Stimulated activated CD8-positive, alpha-beta memory T cell treated with anti-CD3 and anti-CD28 coated beads, Interleukin-4, amount 100 ng/mL, for 1 hour (primary cell): ENCODE measurements around the gene VPS51.

Experiments
- DNase-seq, 2 donors: peaks; one replicate each; pipeline ENCODE4 v3.0.0-alpha.2; 2020; ENCODE audit warnings: low read depth in 2 of 2, low spot score in 1 of 2

VPS51 gene

GRCh38 chr11:65095974-65096806, at the start of gene VPS51:
Gene VPS51, plus strand, starts transcription at chr11:65096214. Its CDS starts 37 bp downstream, at chr11:65096251.
- peak; percentile 72 for DNase-seq

- no peak for DNase-seq
These were observed 48.2 kb upstream of the VPS51 start for GRCh38 chr11:65047581-65048422.

- DNase-seq, result no peak
These were observed 44.6 kb upstream of the VPS51 start for GRCh38 chr11:65051398-65051858.

GRCh38 chr11:65053827-65054508, 42.0 kb upstream of the VPS51 start:
- no peak for DNase-seq

GRCh38 chr11:65055538-65055937, 40.5 kb upstream of the VPS51 start:
- no peak for DNase-seq

- no peak for DNase-seq
These were observed 39.0 kb upstream of the VPS51 start for GRCh38 chr11:65056999-65057398.

GRCh38 chr11:65057526-65057925, 38.5 kb upstream of the VPS51 start:
- DNase-seq, result no peak

- DNase-seq, result no peak
These were observed 38.0 kb upstream of the VPS51 start for GRCh38 chr11:65058012-65058411.

- no peak for DNase-seq
These were observed 37.5 kb upstream of the VPS51 start, which contains the start of gene NAALADL1 for GRCh38 chr11:65058419-65059054. Gene NAALADL1, minus strand, starts transcription at chr11:65058553. Its CDS starts 32 bp downstream, at chr11:65058521.

DNA sequence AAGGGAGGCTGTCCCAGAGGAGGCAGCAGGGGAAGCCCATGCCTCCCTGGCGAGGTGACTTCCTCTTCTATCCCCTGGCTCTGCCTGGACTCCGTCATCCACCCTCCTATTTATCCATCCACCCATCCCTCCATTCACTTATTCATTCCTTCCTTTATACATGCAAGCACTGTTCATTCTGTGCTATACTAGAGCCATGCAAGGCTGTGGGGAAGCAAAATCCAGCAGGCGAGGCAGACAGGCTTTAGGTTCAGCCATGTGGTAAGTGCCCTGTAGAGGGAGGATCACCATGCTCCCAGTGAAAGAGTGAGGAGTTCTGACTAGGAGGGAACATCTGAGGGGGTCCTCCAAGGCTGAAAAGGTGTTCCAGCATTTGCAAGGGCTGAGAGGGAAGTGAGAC, 36.5 kb upstream of the VPS51 start:
- no peak for DNase-seq

GRCh38 chr11:65059959-65060824, 35.8 kb upstream of the VPS51 start:
- no peak for DNase-seq

- DNase-seq, result no peak
These were observed 35.1 kb upstream of the VPS51 start for GRCh38 chr11:65060913-65061408.

DNA sequence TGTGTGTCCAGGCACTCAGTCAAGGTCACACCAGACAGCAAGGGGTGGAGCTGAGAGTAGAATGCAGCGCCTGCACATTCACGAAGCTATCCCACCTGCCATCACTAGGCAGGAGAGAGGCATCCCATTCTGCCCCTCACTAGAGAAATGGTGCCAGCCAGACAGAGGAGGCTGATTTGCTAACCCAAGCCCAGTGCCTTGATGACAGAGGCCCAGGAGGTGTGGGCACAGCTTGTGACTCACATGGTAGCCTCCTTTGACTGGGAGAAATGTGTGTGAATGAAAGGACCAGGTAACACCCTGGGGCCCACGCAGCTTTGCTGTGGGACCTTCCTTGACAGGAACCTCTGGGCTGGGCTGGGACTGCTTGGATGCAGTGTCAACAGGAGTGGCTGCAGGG, 32.5 kb upstream of the VPS51 start:
- no peak for DNase-seq

- no peak for DNase-seq
These were observed 31.2 kb upstream of the VPS51 start for GRCh38 chr11:65064847-65065240.

- DNase-seq, result no peak
These were observed 30.2 kb upstream of the VPS51 start for GRCh38 chr11:65065851-65066250.

DNA sequence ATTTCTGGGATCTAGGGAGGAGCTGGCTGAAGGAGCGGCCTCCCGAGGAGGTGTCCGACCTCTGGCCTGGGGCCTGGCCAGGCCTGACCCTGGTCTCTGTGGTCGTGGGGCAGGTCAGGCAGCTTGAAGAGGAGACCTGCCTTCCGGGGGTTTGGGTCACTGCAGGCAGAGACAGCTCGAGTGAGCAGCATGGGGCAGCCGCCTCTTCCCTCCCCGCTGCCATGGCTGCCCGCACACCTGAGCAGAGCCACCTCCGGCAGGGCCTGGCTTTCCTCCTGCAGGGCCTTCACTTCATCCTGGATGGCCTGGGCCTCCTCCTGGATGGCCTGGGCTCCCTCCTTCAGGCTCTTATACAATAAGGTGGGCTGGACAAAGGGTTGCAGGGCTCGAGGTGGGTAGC, 29.7 kb upstream of the VPS51 start:
- no peak for DNase-seq

DNA sequence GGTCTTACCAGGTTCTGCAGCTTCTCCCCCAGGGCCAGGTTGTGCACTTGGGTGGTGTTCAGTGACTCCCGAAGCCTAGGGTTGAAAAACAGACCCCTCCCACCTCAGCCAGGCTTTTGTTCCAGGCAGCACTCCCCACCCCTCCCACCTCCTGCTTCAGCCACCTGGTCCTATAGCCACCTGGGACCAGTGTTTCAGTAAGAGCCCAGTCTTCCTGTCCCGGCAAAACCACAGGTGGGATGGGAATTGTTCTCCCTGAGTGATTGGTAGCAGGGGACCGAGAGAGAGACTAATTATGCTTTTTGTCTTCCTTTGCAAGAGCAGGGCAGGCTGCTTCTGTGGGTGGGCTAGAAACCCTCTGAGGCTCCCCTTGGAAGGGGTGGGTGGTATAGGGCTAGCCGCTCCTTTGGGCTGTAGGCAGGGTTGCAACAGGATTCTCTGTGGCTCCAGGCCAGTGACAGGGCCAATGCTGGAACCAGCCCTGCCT, 29.2 kb upstream of the VPS51 start:
- DNase-seq, result no peak

- DNase-seq, result no peak
These were observed 28.6 kb upstream of the VPS51 start for GRCh38 chr11:65067446-65067845.

- no peak for DNase-seq
These were observed 26.8 kb upstream of the VPS51 start for GRCh38 chr11:65069217-65069616.
